ENCODE results near the gene EDN1. TPM values are rescaled to one million over a fixed set of nuclear protein-coding genes. Genes with fewer than 3 reads are reported as not detected.

Gene EDN1
- total and polyA plus RNA-seq, 9 of the 15 experiments (the other 6 are each of a cell fraction or from before 2014, with no cell fraction given): 0.03 to 0.06 TPM; not detected in 7

DNA sequence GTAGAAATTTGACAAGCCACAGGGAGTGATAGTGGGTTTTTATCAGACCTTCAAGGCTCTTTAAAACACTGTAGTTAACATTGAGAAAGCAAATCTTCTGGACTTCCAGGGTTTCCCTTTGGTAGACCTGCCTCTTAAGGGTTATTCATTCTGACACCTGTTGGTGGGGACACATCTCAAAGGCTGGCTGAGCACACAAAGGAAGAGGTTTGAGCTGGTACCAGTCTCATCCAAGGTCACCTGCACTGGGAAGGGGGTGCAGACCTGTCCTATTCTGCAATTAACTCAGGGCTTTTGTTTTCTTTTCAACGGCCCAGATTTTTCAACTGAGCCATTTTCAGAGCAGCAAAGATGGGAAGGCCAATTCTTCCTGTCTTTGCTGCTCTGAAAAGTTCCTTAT is 45.6 kb downstream of the EDN1 start:
- no peak overlapping the region for H3K4me2 ChIP-seq (ENCODE audit: insufficient read depth, low read length)
- intact Hi-C loops (cut with micrococcal nuclease): no loop called here

More for the DNA sequence above, 45.6 kb downstream of the EDN1 start:
- Histone ChIP-seq H3K9me1 (ENCODE audit: control insufficient read depth, insufficient read depth, low read length) (no peaks in the 10 kb centered on the region), H4K20me1 (replicated peaks; ENCODE audit: control insufficient read depth, insufficient read depth, low read length) (no peaks in the 10 kb centered on the region), H3K9ac (ENCODE audit: insufficient read depth in 1 of 2, low read depth in 2 of 2, low read length in 2 of 2) (no peak overlapping the region), H3K27me3 (ENCODE audit: control insufficient read depth in 2 of 2, insufficient read depth in 2 of 2, low read length in 2 of 2) (peaks cover 13 to 24% of the 10 kb centered on the region in 2 experiments), H3K79me2 (ENCODE audit: control insufficient read depth, insufficient read depth, low read length) (no peaks in the 10 kb centered on the region), H2AFZ (ENCODE audit: low read depth, low read length) (no peak overlapping the region), H3K4me1 (replicated peaks in 1 of 2; ENCODE audit: control insufficient read depth in 2 of 2, insufficient read depth in 2 of 2, low read length in 2 of 2) (no peaks in the 10 kb centered on the region), H3K27ac (ENCODE audit: extremely low read depth, low read depth, low read length) (no peak overlapping the region), H3K9me3 (replicated peaks; ENCODE audit: control insufficient read depth, insufficient read depth, low read depth, low read length) (no peaks in the 10 kb centered on the region), H3K4me3 (no peak overlapping the region), H3K36me3 (ENCODE audit: control insufficient read depth, insufficient read depth, low read length) (no peaks in the 10 kb centered on the region)
- BruUV-seq (replicated peaks): no TSS peak
- POLR2A ChIA-PET: no interaction called here
- in situ Hi-C loops (cut with MboI): no loop called here
- TF ChIP-seq, protein P1, sequence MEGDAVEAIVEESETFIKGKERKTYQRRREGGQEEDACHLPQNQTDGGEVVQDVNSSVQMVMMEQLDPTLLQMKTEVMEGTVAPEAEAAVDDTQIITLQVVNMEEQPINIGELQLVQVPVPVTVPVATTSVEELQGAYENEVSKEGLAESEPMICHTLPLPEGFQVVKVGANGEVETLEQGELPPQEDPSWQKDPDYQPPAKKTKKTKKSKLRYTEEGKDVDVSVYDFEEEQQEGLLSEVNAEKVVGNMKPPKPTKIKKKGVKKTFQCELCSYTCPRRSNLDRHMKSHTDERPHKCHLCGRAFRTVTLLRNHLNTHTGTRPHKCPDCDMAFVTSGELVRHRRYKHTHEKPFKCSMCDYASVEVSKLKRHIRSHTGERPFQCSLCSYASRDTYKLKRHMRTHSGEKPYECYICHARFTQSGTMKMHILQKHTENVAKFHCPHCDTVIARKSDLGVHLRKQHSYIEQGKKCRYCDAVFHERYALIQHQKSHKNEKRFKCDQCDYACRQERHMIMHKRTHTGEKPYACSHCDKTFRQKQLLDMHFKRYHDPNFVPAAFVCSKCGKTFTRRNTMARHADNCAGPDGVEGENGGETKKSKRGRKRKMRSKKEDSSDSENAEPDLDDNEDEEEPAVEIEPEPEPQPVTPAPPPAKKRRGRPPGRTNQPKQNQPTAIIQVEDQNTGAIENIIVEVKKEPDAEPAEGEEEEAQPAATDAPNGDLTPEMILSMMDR (IDR thresholded peaks at IDR 0.05 in 2 of 3, conservative IDR thresholded peaks at IDR 0.05 in 1 of 3; ENCODE audit: insufficient read depth in 2 of 3, low read depth in 1 of 3, low read length in 3 of 3): no peak
- TF ChIP-seq NR4A1 (CRISPR knock-in tag; IDR thresholded peaks at IDR 0.05): no peak
- no peak for TF ChIP-seq NR4A1 (tag; IDR thresholded peaks at IDR 0.05)
- no peak for TF ChIP-seq ZNF282 (CRISPR knock-in tag; IDR thresholded peaks at IDR 0.05)
- TF ChIP-seq, protein P2, sequence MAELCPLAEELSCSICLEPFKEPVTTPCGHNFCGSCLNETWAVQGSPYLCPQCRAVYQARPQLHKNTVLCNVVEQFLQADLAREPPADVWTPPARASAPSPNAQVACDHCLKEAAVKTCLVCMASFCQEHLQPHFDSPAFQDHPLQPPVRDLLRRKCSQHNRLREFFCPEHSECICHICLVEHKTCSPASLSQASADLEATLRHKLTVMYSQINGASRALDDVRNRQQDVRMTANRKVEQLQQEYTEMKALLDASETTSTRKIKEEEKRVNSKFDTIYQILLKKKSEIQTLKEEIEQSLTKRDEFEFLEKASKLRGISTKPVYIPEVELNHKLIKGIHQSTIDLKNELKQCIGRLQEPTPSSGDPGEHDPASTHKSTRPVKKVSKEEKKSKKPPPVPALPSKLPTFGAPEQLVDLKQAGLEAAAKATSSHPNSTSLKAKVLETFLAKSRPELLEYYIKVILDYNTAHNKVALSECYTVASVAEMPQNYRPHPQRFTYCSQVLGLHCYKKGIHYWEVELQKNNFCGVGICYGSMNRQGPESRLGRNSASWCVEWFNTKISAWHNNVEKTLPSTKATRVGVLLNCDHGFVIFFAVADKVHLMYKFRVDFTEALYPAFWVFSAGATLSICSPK (IDR thresholded peaks at IDR 0.05; ENCODE audit: borderline replicate concordance): no peak
- TF ChIP-seq PTRF (tag; IDR thresholded peaks at IDR 0.05): no peak
- TF ChIP-seq FOSL1 (tag; conservative IDR thresholded peaks at IDR 0.05): no peak
- TF ChIP-seq FOS (IDR thresholded peaks at IDR 0.05; ENCODE audit: extremely low read depth, insufficient read length): no peak
- FAIRE-seq (no peak), ATAC-seq (no peak), DNase-seq (ENCODE audit: extremely low read depth in 1 of 4, low spot score in 3 of 4) (no peak)
- CTCF ChIA-PET (ENCODE audit: low intra/inter-chr PET ratio): no interaction called here
- 0% methylated on average over 1 of the region's 1 CpG for WGBS (ENCODE audit: insufficient coverage, low coverage, missing lambda C conversion rate)
